ENCODE results near the gene TSTD1.
"Not testable (repeated sequence)": the region's sequence is repeated elsewhere in the genome, so short reads cannot be mapped to it uniquely, and the experiment has no call there.

DNA sequence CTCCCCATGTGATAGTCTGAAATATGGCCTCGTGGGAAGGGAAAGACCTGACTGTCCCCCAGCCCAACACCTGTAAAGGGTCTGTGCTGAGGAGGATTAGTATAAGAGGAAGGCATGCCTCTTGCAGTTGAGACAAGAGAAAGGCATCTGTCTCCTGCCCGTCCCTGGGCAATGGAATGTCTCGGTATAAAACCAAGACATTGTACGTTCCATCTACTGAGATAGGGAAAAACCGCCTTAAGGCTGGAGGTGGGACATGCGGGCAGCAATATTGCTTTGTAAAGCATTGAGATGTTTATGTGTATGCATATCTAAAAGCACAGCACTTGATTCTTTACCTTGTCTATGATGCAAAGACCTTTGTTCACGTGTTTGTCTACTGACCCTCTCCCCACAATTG lies 21.6 kb downstream of the TSTD1 start:
- TF ChIP-seq, protein P1, sequence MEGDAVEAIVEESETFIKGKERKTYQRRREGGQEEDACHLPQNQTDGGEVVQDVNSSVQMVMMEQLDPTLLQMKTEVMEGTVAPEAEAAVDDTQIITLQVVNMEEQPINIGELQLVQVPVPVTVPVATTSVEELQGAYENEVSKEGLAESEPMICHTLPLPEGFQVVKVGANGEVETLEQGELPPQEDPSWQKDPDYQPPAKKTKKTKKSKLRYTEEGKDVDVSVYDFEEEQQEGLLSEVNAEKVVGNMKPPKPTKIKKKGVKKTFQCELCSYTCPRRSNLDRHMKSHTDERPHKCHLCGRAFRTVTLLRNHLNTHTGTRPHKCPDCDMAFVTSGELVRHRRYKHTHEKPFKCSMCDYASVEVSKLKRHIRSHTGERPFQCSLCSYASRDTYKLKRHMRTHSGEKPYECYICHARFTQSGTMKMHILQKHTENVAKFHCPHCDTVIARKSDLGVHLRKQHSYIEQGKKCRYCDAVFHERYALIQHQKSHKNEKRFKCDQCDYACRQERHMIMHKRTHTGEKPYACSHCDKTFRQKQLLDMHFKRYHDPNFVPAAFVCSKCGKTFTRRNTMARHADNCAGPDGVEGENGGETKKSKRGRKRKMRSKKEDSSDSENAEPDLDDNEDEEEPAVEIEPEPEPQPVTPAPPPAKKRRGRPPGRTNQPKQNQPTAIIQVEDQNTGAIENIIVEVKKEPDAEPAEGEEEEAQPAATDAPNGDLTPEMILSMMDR (IDR thresholded peaks at IDR 0.05; ENCODE audit: low read length): not testable (repeated sequence)
- not testable (repeated sequence) for TF ChIP-seq EZH2phosphoT487 (IDR thresholded peaks at IDR 0.05; ENCODE audit: low read length)

Data from MM.1S (cell line).